A549 (cell line): ENCODE results near the gene TSPAN18. TPM values are rescaled to one million over a fixed set of nuclear protein-coding genes. Genes with fewer than 3 reads are reported as not detected.

Experiments
- ATAC-seq, 2 experiments: fragments of 200-7000 bp in 1 of 2; fragments of >200 bp in 1 of 2; cut with Nextera tagmentation in 1 of 2; cut with Tn5 transposase in 1 of 2; 3 replicates each; pipeline versions ENCODE4 v1.8.0 to v1.9.1; 2018 to 2020; ENCODE audit warnings: mild to moderate bottlenecking in 1 of 2, moderate library complexity in 1 of 2
- CTCF ChIA-PET: fragments of 300-600 bp; sonication (Branson Sonifier 250); formaldehyde crosslinking; extraction: SDS; loops from one replicate; lab custom pipeline; 2021; ENCODE audit warnings: antibody characterized with exemption, inconsistent platforms; lab: Yijun Ruan, JAX
- POLR2A ChIA-PET: fragments of 350-600 bp; formaldehyde crosslinking; extraction: SDS; loops from one replicate; lab custom pipeline; 2021; ENCODE audit warnings: antibody characterized with exemption, inconsistent platforms; lab: Yijun Ruan, JAX
- DNase-seq, 2 experiments: peaks; one replicate each; pipeline versions ENCODE4 v3.0.0 to v3.0.0-alpha.2; 2011 to 2016; ENCODE audit warnings: low read depth in 1 of 2, low spot score in 1 of 2
- FAIRE-seq: peaks from 2 replicates; lab custom pipeline; 2011; peaks lifted over from hg19 to GRCh38; lab: Jason Lieb, UNC
- H3K27ac ChIP-seq, 2 experiments: fragments of >200 bp; sonication (Bioruptor Twin); formaldehyde crosslinking; 3 replicates each; pipeline ENCODE4 v1.5.1; 2016 to 2017
- H3K4me1 ChIP-seq: fragments of >200 bp; sonication (Bioruptor Twin); formaldehyde crosslinking; 3 replicates; pipeline ENCODE4 v1.6.1; 2016
- H3K4me2 ChIP-seq: fragments of >200 bp; sonication (Bioruptor Twin); formaldehyde crosslinking; 3 replicates; pipeline ENCODE4 v1.6.1; 2016
- H3K4me3 ChIP-seq: fragments of >200 bp; sonication (Bioruptor Twin); formaldehyde crosslinking; 3 replicates; pipeline ENCODE4 v1.5.1; 2016
- H3K9me3 ChIP-seq: fragments of >200 bp; sonication (Bioruptor Twin); formaldehyde crosslinking; 3 replicates; pipeline ENCODE4 v1.6.1; 2016
- CBX2 ChIP-seq: fragments of 200-600 bp; sonication (generic); IDR thresholded peaks from 2 replicates; pipeline ENCODE4 v1.6.1; 2016; ENCODE audit warnings: low read depth, mild to moderate bottlenecking, borderline replicate concordance
- CBX8 ChIP-seq: fragments of 200-600 bp; sonication (generic); IDR thresholded peaks from 2 replicates; pipeline ENCODE4 v1.6.1; 2016
- CHD2 ChIP-seq: fragments of 150-350 bp; IDR thresholded peaks from 2 replicates; pipeline ENCODE4 v1.6.1; 2014; ENCODE audit warnings: low read length; ENCODE audit not compliant: partially characterized antibody
- EHMT2 ChIP-seq: fragments of 200-600 bp; sonication (generic); IDR thresholded peaks from 2 replicates; pipeline ENCODE4 v1.6.1; 2016; ENCODE audit warnings: antibody characterized with exemption, low read depth, mild to moderate bottlenecking, moderate library complexity
- FOSL2 ChIP-seq, 2 experiments: fragments of 450-650 bp in 1 of 2; fragments of >200 bp in 1 of 2; sonication (Bioruptor Twin) in 1 of 2; formaldehyde crosslinking; IDR thresholded peaks; 2 replicates each; pipeline versions ENCODE4 v1.5.0 to v1.6.1; 2016 to 2020; ENCODE audit warnings: mild to moderate bottlenecking in 1 of 2, moderate library complexity in 1 of 2
- HES2 ChIP-seq: fragments of >200 bp; sonication (Bioruptor Twin); formaldehyde crosslinking; IDR thresholded peaks from 2 replicates; pipeline ENCODE4 v1.6.1; 2016
- HEYL ChIP-seq: fragments of 250-450 bp; sonication (Bioruptor Pico); IDR thresholded peaks from 2 replicates; pipeline ENCODE4 v1.8.0; 2021; ENCODE audit warnings: mild to moderate bottlenecking, moderate library complexity
- HOXB5 ChIP-seq: fragments of 250-450 bp; sonication (Bioruptor Pico); IDR thresholded peaks from 2 replicates; pipeline ENCODE4 v1.5.0; 2020; ENCODE audit warnings: mild to moderate bottlenecking, moderate library complexity
- MAFK ChIP-seq: fragments of 450-650 bp; IDR thresholded peaks from 2 replicates; pipeline ENCODE4 v1.6.1; 2014; ENCODE audit not compliant: partially characterized antibody
- MAZ ChIP-seq: fragments of 150-350 bp; IDR thresholded peaks from 2 replicates; pipeline ENCODE4 v1.6.1; 2014; ENCODE audit warnings: antibody characterized with exemption, low read depth, low read length, borderline replicate concordance
- NPAS2 ChIP-seq: fragments of 250-450 bp; sonication (Bioruptor Pico); IDR thresholded peaks from 2 replicates; pipeline ENCODE4 v1.8.0; 2022; ENCODE audit warnings: mild to moderate bottlenecking, moderate library complexity, borderline replicate concordance
- PBX3 ChIP-seq: IDR thresholded peaks from 2 replicates; pipeline ENCODE4 v1.6.1; 2012
- PHF8 ChIP-seq: fragments of 200-600 bp; sonication (generic); IDR thresholded peaks from 2 replicates; pipeline ENCODE4 v1.6.1; 2016; ENCODE audit warnings: low read depth, mild to moderate bottlenecking, antibody characterized with exemption, moderate library complexity, borderline replicate concordance
- RFX5 ChIP-seq: fragments of 450-650 bp; IDR thresholded peaks from 2 replicates; pipeline ENCODE4 v1.7.1; 2014; ENCODE audit warnings: antibody characterized with exemption, mild to moderate bottlenecking, moderate library complexity
- RNF2 ChIP-seq: fragments of 200-600 bp; sonication (generic); IDR thresholded peaks from 2 replicates; pipeline ENCODE4 v1.6.1; 2016; ENCODE audit warnings: low read depth, mild to moderate bottlenecking, antibody characterized with exemption, moderate library complexity, borderline replicate concordance
- TFCP2L1 ChIP-seq: fragments of 250-450 bp; sonication (Bioruptor Pico); IDR thresholded peaks from 2 replicates; pipeline ENCODE4 v1.5.0; 2021; ENCODE audit warnings: mild to moderate bottlenecking
- ZFP36 ChIP-seq: fragments of 450-650 bp; IDR thresholded peaks from 2 replicates; pipeline ENCODE4 v1.6.1; 2014; ENCODE audit warnings: borderline replicate concordance; ENCODE audit not compliant: partially characterized antibody
- ZNF302 ChIP-seq: fragments of 250-450 bp; sonication (Bioruptor Pico); IDR thresholded peaks from 2 replicates; pipeline ENCODE4 v1.9.0; 2021; ENCODE audit warnings: inconsistent platforms, mild to moderate bottlenecking, moderate library complexity
- WGBS: methylation state at CpG from one replicate; pipeline ENCODE4 v1.1.6; 2017; ENCODE audit errors: missing lambda C conversion rate; 5-methylcytosine and 5-hydroxymethylcytosine counted together
- polyA plus RNA-seq, 4 experiments: library from polyadenylated mRNA; depleted of rRNA in 3 of 4; stranded (reverse); fragments of >200 nt; fragmentation: RNase III in 1 of 4; extraction: RNeasy Plus Mini Kit Qiagen cat#74134 plus additional on column Dnase treatment in 1 of 4; gene quantifications; 2 replicates in 3 of 4; 3 replicates in 1 of 4; pipeline ENCODE4 v1.2.3, GENCODE V29; 2011 to 2017
- TF ChIP-seq, protein P1 (sequence below): IDR thresholded peaks from 2 replicates; pipeline ENCODE4 v1.6.1; 2012
- TF ChIP-seq, protein P2 (sequence below): fragments of 250-450 bp; sonication (Bioruptor Pico); IDR thresholded peaks from 2 replicates; pipeline ENCODE4 v1.5.0; 2020; ENCODE audit warnings: low read depth, mild to moderate bottlenecking, moderate library complexity
- TF ChIP-seq, protein P3 (sequence below): fragments of >200 bp; sonication (Bioruptor Twin); formaldehyde crosslinking; IDR thresholded peaks from 3 replicates; pipeline ENCODE4 v1.5.1; 2016

Gene TSPAN18
- polyA plus RNA-seq, 2 of the 4 experiments (the other 2 are of a cell fraction): 0.81 to 4.5 TPM

- Histone ChIP-seq H3K27ac (no peak overlapping the region), H3K4me3 (no peak overlapping the region), H3K4me1 (no peaks in the 10 kb centered on the region), H3K9me3 (peaks cover 17% of the 10 kb centered on the region; the same call in 2 of the 3 replicates), H3K4me2 (no peak overlapping the region)
- DNase-seq (no peak), FAIRE-seq (no peak)
- WGBS: 54% methylated on average over 15 of the region's 16 CpGs
- CTCF ChIA-PET: interaction anchor here (0.9 to 1.9 kb wide), 12 partner anchors 9 to 200 kb away, joined by 3 to 5 read pairs (median 4); partner anchors contain the start of gene TSPAN18
- TF ChIP-seq, protein P1, sequence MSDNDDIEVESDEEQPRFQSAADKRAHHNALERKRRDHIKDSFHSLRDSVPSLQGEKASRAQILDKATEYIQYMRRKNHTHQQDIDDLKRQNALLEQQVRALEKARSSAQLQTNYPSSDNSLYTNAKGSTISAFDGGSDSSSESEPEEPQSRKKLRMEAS: no peak
- no peak for TF ChIP-seq RNF2
- TF ChIP-seq MAZ: no peak
- TF ChIP-seq, protein P2, sequence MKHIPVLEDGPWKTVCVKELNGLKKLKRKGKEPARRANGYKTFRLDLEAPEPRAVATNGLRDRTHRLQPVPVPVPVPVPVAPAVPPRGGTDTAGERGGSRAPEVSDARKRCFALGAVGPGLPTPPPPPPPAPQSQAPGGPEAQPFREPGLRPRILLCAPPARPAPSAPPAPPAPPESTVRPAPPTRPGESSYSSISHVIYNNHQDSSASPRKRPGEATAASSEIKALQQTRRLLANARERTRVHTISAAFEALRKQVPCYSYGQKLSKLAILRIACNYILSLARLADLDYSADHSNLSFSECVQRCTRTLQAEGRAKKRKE: no peak
- TF ChIP-seq HOXB5 (CRISPR knock-in tag): no peak
- no peak for TF ChIP-seq RFX5
- TF ChIP-seq CHD2: no peak
- no peak for TF ChIP-seq MAFK
- TF ChIP-seq FOSL2 (IDR thresholded peaks at IDR 0.05): no peak
- TF ChIP-seq FOSL2 (CRISPR knock-in tag; IDR thresholded peaks at IDR 0.05): no peak
- TF ChIP-seq TFCP2L1 (CRISPR knock-in tag): no peak
- no peak for TF ChIP-seq ZNF302 (CRISPR knock-in tag)
- TF ChIP-seq NPAS2 (CRISPR knock-in tag): no peak
- no peak for TF ChIP-seq HES2
- TF ChIP-seq PBX3: no peak
- no peak for TF ChIP-seq ZFP36
- no peak for TF ChIP-seq HEYL (CRISPR knock-in tag)
- no peak for TF ChIP-seq EHMT2
- no peak for TF ChIP-seq CBX8
- TF ChIP-seq CBX2: no peak
- TF ChIP-seq, protein P3, sequence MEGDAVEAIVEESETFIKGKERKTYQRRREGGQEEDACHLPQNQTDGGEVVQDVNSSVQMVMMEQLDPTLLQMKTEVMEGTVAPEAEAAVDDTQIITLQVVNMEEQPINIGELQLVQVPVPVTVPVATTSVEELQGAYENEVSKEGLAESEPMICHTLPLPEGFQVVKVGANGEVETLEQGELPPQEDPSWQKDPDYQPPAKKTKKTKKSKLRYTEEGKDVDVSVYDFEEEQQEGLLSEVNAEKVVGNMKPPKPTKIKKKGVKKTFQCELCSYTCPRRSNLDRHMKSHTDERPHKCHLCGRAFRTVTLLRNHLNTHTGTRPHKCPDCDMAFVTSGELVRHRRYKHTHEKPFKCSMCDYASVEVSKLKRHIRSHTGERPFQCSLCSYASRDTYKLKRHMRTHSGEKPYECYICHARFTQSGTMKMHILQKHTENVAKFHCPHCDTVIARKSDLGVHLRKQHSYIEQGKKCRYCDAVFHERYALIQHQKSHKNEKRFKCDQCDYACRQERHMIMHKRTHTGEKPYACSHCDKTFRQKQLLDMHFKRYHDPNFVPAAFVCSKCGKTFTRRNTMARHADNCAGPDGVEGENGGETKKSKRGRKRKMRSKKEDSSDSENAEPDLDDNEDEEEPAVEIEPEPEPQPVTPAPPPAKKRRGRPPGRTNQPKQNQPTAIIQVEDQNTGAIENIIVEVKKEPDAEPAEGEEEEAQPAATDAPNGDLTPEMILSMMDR: no peak
- TF ChIP-seq, all 56 proteins: peak for 0
- ATAC-seq: 0 out of 6 replicates have a peak, but pooled peaks of 1 of the 2 experiments have one; percentile 22
- POLR2A ChIA-PET: no interaction called here
Observed at GRCh38 chr11:44711787-44712608, 14.8 kb upstream of the TSPAN18 start.

GRCh38 chr11:44713022-44713421 lies 13.7 kb upstream of the TSPAN18 start:
- CTCF ChIA-PET: interaction anchor here (0.9 to 1.9 kb wide), 8 partner anchors 8 to 199 kb away, joined by 3 to 5 read pairs (median 4); partner anchors contain the start of gene TSPAN18
- Histone ChIP-seq H3K27ac (no peak overlapping the region), H3K4me3 (no peak overlapping the region), H3K4me2 (no peak overlapping the region), H3K4me1 (no peaks in the 10 kb centered on the region), H3K9me3 (peaks cover 17% of the 10 kb centered on the region; the same call in 2 of the 3 replicates)
- ATAC-seq (no peak), FAIRE-seq (no peak), DNase-seq (no peak)
- no peak for TF ChIP-seq PHF8
- TF ChIP-seq, protein P1: no peak
- WGBS: 94% methylated on average over 1 of the region's 1 CpG
- POLR2A ChIA-PET: no interaction called here
